GM19328 (cell line): ENCODE measurements around the gene NTRK1.

Experiments used
- ATAC-seq: cut with Tn5 transposase; IDR thresholded peaks from one replicate; pipeline ENCODE4 v1.9.1; 2021; ENCODE audit warnings: mild to moderate bottlenecking, moderate library complexity; ENCODE audit not compliant: unreplicated experiment

The NTRK1 gene

DNA sequence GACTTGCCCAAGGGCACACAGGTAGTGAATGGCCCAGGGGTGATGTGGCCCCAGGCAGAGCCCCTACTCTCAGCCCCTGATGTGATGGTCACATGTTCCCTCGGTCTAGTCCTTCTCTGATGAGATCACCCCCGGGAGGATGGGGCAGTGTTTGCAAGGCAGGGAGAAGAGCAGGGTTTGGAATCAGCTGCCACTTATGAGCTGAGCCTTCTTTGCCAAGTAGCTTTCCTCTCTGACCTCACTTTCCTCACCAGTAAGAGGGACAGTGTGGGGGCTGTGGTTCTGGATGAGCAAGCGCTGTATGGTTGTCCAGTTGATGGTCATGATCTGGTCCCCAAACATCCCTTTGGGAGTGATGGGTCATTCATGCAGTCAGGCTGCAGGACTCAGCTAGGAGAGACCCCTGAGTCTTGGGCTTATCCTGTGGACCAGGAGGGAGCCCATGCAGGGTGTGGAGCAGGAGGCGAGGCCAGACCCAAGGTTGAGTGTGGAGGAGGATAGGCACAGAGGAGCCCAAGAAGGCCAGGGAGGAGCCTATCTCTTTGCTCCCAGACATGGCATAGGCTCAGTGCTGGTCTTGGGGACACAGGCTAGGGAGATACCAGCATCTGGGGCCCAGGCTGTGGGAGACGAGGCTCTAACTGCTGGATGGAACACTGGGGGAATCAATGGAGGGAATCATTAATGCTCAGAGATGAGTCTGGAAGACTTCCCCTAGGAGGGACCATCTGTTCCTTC, 16.9 kb downstream of the NTRK1 start:
- no peak for ATAC-seq

- ATAC-seq = no peak
Observed at GRCh38 chr1:156879876-156880275, 19.2 kb downstream of the NTRK1 start.

DNA sequence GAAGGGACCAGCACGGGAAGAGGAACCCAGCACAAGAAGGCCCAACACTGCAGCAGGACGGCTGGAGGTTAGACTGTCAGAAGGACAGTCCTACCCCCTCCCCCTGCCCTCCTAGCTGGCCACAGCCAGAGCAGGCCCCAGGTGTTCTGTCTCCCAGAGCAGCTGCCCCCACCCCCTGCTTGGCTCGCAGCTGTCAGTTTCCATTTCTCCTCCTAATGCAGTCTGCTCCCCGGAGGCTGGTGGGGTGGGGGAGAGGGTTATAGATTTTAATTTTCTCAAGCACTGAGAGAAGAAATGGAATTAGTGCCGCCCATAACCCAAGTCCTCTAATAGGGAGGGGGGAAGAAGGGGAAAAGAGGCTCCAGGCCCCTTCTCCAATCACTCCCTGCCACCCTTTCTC, 19.8 kb downstream of the NTRK1 start:
- no peak for ATAC-seq

GRCh38 chr1:156881101-156881500, 20.4 kb downstream of the NTRK1 start:
- ATAC-seq = no peak

DNA sequence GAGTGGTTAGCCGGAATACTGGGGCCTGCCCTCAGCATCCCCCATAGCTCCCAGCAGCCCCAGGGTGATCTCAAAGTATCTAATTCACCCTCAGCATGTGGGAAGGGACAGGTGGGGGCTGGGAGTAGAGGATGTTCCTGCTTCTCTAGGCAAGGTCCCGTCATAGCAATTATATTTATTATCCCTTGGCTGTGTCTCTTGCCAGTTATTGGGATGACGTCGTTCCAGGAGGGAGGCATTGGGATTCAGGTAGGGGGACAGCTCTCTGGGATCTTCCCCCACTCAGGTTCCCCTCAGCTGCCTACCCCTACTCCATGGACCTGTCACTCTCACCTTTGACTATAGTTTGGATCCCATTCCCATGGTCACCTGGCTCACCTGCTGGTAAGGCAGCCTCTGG, 21.0 kb downstream of the NTRK1 start:
- ATAC-seq = no peak

- ATAC-seq = no peak
Observed at GRCh38 chr1:156882543-156882942, 21.9 kb downstream of the NTRK1 start.

- ATAC-seq = no peak
Observed at GRCh38 chr1:156883919-156884318, 23.3 kb downstream of the NTRK1 start.

DNA sequence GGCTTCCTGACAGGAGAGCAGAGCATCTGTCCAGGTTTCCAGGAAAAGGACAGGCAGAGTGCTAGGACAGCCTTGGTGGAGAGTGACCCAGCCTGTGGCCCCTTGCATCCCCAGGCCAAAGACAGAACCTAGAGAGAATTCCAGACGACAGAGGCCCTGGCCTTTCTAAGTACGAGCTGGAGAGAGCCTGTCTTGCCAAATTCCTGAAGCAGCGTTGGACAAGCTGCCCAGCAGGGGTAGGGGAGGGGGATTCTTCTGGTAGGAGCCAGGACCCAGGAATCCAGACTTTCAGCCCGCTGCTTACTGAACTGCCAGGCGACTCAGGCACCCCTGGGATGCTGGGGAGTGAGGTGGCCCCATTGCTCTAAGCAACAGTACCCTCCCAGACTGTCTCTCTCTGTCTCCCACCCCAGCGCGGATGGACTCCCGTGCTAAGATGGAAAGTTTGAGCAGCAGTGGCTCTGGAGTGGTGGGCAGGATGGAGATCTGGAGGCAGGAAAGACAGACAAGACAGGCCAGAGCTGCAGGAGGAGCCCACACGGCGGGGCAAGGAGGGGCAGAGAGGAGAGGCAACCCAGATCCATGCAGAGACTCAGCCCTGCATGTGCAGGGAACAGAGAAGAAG, 24.0 kb downstream of the NTRK1 start:
- no peak for ATAC-seq

DNA sequence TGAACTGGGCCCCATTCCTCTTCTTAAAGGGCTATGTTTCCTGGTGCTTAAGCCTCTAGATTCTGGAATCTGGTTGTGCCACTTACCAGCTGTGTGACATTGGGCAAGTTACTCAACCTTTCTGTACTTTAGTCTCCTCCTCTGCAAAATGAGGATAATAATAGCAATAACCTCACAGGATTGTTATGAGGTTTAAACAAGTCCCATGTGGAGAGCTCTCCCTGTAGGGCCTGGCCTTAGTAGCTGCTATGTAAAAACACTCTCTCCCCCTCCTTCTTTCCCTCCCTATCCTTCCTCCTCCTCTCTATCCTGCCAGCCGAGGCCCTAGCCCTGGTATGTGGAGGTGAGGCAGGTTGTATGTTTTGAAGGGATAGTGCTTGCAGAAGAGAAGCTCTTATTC, 24.6 kb downstream of the NTRK1 start:
- no peak for ATAC-seq

- no peak for ATAC-seq
Observed at GRCh38 chr1:156885880-156886355, 25.3 kb downstream of the NTRK1 start.

GRCh38 chr1:156886583-156887281, 26.1 kb downstream of the NTRK1 start:
- no peak for ATAC-seq

DNA sequence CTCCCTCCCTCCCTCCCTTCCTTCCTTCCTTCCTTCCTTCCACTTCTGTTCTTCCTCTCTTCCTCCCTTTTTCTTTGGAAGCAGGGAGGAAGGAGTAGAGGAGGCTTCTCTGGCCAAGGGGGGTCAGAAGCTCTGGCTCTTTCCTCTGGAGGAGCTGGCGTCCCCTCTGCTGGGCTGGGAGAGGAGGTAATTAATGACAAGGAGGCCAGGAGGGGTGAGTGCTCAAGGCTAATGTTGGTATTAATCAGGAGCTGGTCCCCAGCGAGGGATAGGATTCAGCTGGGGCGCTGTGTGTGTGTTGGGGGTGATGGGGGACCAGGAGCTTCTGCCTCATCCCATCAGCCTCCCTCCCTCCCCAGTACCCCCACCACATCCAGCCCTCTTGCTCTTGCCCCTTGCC, 26.7 kb downstream of the NTRK1 start:
- no peak for ATAC-seq

- no peak for ATAC-seq
Observed at GRCh38 chr1:156887734-156888133, 27.1 kb downstream of the NTRK1 start.

DNA sequence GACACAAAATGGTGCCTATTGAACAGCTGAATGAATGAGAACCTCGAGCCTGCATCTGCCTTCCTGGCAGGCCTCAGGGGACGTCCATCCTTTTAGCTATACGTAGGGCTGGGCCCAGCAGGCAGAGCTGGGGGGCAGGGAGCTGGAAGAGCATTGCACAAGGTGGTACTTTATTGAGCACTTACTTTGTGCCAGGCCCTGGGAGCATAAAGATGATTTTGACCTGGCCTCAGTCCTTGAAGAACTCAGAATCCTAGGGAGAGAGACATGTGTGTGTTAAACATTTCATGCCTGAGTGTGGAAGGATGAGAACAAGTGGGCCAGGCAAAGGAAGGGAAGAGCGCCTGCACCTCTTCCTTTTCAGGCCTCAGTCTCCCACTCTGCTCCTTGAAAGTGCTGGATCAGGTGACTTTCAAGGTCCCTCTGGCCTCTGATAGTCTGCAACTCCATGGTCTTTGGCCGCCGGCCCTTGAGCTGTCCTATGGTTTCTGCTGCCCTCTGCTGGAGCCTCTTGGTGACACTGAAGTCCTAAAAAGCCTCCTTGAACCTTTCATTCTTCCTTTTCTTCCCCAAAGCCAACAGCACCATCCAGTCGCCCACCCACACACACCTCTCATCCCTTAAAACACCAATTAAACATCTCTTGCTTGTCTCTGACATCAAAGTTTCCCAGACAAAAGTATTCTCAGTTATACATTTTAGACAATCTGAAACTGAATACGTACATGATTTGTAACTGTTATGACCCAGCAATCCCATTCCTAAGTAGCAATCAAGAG, 29.3 kb downstream of the NTRK1 start:
- ATAC-seq = no peak

DNA sequence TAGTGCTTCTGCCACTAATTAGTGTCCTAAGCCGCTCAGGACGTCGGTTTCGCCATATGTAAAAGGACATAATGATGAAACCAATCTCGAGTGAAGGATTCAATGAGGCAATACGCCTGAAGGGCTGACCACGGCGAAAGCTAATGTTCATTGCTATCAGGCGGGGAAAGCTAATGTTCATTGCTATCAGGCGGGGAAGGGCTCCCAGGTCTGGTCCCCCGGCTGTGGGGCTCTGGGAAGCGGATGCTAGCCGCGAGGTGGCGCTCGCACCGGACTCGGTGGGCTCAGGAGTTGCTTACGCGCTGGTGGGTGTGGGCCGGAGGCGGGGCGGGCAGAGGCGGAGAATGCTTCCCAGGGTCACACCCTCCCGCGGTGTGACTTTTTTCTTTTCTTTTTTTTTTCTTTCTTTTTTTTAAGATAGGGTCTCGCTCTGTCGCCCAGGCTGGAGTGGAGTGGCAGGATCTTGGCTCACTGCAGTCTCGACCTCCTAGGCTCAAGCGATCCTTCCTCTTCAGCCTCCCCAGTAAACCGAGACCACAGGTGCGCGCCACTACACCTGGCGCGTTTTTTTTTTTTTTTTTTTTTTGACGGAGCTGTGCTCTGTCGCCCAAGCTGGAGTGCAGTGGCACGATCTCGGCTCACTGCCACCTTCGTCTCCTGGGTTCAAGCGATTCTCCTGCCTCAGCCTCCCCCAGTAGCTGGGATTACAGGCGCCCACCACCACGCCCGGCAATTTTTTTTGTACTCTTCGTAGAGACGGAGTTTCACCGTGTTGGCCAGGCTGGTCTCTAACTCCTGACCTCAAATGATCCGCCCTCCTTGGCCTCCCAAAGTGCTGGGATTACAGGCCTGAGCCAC, 31.8 kb downstream of the NTRK1 start:
- ATAC-seq = peak; percentile 57

DNA sequence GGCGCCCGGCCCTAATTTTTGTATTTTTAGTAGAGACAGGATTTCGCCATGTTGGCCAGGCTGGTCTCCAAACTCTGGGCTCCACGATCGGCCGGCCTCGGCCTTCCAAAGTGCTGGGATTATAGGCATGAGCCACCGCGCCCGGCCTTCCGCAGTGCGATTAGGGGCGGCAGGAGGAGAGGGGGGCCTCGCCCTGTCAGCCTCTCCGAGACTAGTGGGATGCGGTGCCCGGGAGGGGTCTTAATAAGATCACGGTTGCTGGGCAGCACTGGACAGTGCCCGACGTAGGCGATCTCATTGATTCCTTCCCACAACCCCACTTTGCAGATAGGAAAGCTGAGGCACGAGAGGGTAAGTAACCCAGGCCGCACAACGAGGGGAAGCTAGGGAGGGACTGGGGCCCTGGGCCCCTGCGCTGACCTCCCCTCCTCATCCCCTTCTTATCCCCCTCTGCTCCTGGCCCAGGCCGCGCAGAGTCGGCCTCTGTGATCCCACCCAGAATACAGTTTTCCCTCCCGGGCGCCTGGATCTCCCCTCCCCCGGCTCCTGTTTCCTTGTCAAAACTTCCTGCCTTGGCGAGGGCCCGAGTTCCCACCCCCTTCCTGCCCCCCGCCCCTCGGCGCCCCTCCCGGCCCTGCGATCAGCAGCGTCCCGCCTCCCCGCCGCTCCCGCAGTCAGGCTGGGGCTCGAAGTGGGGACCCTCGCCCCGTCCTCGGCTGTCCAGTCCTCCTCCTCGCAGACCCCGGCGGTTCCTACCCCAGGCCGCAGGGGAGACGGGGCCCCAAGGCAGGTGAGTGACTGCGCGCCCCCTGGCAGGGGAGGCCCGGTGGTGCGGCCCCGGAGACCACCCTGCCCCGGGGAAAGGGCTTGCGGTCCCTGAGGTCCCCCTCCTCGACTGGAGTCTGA, 32.6 kb downstream of the NTRK1 start, which contains the start of gene PEAR1:
TSS of gene PEAR1 (plus strand) at position 671 of the 906 bp plus-strand sequence. CDS start 10,209 bp downstream, outside the sequence.
- ATAC-seq = no peak

GRCh38 chr1:156894001-156894400, 33.3 kb downstream of the NTRK1 start:
- no peak for ATAC-seq

GRCh38 chr1:156894711-156895454, 34.2 kb downstream of the NTRK1 start:
- no peak for ATAC-seq
